HG02588 (cell line): ENCODE data around the gene ZC3H18.

Experiments
- ATAC-seq: cut with Tn5 transposase; IDR thresholded peaks from one replicate; pipeline ENCODE4 v1.9.1; 2021; ENCODE audit warnings: mild to moderate bottlenecking, moderate library complexity; ENCODE audit not compliant: unreplicated experiment

Gene ZC3H18

DNA sequence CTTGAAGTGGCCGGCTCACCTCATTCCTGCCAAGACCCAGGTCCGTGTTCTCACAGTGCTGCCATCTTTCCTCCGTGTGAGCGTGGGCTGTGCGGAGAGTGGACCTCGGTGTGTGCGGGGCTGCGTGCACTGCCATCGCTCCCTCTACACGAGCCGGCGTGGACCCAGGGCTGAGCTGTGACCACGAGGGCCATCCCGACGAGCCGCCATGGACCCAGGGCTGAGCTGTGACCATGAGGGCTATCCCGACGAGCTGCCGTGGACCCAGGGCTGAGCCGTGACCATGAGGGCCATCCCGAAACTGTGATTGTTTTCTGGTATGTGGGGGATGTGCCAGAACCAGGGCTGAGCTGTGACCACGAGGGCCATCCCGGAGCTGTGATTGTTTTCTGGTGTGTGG lies 101.6 kb downstream of the ZC3H18 start:
- ATAC-seq = no peak

DNA sequence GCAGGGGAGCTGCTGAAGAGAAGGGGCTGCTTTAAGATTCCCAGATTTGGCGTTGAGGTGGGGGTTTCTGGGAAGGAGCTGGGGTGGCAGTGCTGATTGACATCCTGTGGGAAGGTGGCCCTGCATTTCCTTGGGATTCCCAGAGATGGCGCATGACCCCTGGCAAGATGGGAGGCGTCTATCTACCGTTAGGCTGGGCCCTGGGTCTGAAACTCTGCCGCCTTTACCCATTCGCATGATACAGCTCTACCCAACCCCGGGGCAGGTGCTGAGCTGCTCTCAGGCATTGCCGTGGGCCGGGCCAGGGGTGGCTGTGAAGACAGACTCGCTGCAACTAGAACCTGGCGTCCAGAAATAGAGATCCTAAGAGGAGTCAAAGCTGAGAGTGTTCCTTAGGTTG lies 102.6 kb downstream of the ZC3H18 start:
- ATAC-seq = no peak

DNA sequence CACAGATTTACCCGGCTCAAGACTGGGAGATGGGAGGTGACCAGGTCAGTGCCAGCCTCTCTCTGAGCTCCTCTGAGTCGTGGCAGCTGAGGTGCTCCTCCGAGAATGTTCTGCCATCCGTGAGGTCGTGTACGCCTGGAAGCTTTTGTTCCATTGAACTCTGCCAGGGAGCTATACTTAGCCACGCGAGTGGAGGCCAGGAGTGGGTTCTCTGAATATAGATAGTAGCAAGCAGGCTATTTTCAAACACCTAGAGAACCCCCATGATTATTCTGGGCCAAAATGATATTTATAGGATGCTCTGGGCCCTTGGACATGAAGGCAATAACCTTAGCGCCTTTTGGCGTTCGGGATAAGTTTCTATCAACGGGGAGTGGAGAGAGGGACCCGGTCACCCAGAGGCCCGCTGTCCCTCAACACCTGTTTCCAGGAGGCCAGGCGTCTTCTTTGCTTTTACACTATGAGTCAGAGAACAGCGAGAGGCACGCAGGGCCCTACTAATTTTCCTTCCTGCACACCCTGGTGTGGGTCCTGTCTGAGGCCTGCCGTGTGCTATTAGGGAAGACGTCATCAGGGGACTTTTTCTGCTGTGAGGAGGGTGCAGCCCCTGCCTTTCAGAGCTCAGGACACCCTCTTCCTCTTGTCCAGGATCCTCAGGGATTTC lies 103.6 kb downstream of the ZC3H18 start:
- ATAC-seq = no peak

DNA sequence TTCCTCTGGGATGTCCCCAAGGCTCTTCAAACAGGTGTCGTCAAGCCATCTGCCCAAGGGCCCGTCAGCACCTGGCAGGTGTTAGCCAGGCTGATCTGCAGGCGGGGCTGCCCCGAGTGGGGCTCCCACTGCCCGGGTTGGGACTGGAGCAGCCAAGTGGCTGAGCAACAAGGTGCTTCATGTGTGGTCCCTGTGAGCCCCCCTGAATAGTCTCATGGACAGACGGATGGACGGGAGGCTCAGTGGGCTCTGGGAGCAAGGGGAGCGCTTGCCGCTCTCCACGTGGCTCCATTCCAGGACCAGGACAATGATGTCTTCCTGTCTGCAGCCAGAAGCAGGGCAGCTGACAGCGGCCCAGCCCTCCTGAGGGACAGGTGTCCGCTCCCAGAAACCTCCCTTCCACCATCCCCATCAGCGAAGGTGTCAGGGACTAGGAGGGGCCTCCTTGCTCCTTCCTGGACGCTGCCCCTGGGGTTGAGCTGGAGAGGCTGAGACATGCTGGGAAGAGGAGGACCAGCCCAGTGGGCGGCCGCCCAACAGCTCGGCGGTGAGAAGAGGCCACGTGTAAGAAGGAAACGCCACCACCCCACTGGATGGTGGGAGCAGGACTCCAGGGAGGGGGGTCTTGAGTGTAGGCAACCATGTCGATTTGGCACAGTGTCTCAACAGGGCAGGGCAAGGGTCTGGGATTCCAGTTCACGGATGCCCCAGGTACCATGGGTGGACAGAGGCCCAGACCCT lies 106.5 kb downstream of the ZC3H18 start:
- no peak for ATAC-seq

DNA sequence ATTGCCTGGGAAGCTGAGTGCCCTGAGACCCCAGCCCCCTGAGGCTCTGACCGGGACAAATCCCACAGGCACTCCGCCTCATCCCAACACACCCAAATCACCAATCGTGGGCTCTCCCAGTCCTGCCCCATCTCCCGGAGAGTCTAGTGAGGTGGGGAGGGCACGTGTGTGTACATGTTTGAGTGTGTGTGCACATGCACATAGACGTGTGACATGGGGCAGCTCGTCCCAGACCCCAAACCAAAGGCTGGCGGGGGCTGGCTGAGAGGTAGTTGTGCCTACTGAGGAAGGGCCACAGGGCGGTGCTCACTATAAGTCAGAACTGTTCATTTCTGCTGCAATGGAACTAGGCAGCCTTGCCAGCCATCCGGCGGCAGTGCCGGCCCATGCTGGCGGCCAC lies 107.5 kb downstream of the ZC3H18 start:
- no peak for ATAC-seq

DNA sequence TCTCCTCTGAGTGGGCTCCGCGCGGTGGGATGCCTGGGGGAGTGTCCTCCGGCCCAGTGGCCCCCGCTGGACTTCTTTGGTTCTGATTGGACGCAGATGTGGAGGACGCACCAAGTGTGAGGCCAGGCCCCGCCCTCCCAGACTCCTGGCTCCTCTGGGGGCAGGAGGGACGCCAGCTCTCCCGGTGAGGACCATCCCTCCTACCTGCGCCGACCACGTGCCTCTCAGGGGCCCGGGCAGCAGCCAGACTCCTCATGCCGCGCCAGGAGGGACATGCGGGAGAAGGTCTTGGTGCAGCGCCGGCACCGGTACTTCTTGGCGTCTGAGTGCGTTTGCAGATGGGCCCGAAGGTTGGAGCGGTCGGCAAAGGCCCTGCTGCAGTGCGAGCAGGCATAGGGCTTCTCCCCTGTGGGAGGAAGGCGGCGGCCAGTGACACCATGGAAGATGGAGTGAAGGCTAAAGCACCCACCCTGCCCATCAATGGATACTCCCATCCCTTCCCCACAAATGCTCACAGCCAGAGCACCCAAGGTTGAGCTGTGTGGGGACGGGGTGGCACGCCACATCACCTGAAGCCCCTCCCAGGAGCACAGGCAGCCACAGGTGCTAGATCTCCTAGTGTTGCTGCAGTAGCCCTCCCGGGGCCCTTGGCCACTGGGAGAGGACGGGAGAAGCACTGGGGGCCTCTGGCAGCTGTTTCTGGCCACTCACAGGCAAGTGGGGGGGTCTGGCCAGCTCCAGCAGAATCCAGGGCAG lies 108.2 kb downstream of the ZC3H18 start:
- no peak for ATAC-seq

- ATAC-seq = no peak
Measured at GRCh38 chr16:88680554-88681083, 110.4 kb downstream of the ZC3H18 start.

DNA sequence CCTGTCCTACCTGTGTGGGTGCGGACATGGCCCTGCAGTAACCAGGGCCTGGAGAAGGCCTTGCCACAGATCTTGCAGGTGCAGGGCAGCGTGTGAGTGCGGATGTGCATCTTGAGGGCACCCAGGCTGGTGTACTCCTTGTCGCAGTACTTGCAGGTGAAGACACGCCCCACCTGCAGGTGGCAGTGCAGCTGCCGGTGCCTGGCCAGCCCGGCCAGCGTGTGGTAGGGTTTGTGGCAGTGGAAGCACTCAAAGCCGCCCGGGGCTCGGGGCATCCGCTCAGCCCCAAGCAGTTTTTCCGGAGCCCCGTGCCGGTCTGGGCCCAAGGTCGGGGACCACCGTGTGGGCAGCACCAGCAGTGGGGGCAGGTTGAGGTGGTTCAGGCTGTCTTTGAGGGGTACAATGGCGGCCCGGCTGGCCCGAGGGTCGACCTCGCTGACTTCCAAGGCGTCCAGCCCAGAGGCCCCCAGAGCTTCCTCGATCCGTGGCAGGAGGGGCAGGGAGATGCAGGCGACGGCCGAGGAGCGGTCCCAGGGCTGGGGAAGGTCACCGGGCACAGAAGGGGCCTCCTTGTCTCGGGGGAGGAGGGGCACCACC lies 111.0 kb downstream of the ZC3H18 start:
- no peak for ATAC-seq
